Measurements from ENCODE around the gene NOL6.

GRCh38 chr9:33437205-33437604 lies 36.5 kb downstream of the NOL6 start:
- TF ChIP-seq CTCF (IDR thresholded peaks at IDR 0.05) (no peak), POLR2AphosphoS5 (IDR thresholded peaks at IDR 0.05; ENCODE audit: low read depth, low read length) (no peak), REST (IDR thresholded peaks at IDR 0.05; ENCODE audit: insufficient read depth in 1 of 2, low read depth in 2 of 2, low read length in 1 of 2) (no peak), SIN3A (IDR thresholded peaks at IDR 0.05; ENCODE audit: borderline replicate concordance, insufficient read depth, low read depth, low read length) (no peak)

Measured in Panc1 (cell line).